ENCODE data around the gene TACC2.
"Not testable (repeated sequence)": the region's sequence is repeated elsewhere in the genome, so short reads cannot be mapped to it uniquely, and the experiment has no call there.

Gene TACC2

GRCh38 chr10:122023257-122023656 is 34.3 kb downstream of the TACC2 start:
- not testable (repeated sequence) for DNase-seq (ENCODE audit: low read depth)

- peak; percentile 75 for DNase-seq (ENCODE audit: low read depth)
Observed at GRCh38 chr10:122029499-122030199, 40.7 kb downstream of the TACC2 start.

- no peak for DNase-seq (ENCODE audit: low read depth)
Observed at GRCh38 chr10:122030200-122030552, 41.2 kb downstream of the TACC2 start.

- no peak for DNase-seq (ENCODE audit: low read depth)
Observed at GRCh38 chr10:122033224-122033926, 44.4 kb downstream of the TACC2 start.

- DNase-seq (ENCODE audit: low read depth), result peak; percentile 54
Observed at GRCh38 chr10:122034149-122034756, 45.3 kb downstream of the TACC2 start.

- no peak for DNase-seq (ENCODE audit: low read depth)
Observed at GRCh38 chr10:122040786-122041185, 51.8 kb downstream of the TACC2 start.

GRCh38 chr10:122042836-122043235 is 53.9 kb downstream of the TACC2 start:
- DNase-seq (ENCODE audit: low read depth), result no peak

GRCh38 chr10:122044045-122044661 is 55.2 kb downstream of the TACC2 start:
- peak; percentile 62 for DNase-seq (ENCODE audit: low read depth)

- peak; percentile 87 for DNase-seq (ENCODE audit: low read depth)
Observed at GRCh38 chr10:122044713-122045112, 55.8 kb downstream of the TACC2 start.

- DNase-seq (ENCODE audit: low read depth), result no peak
Observed at GRCh38 chr10:122045212-122045611, 56.2 kb downstream of the TACC2 start.

- DNase-seq (ENCODE audit: low read depth), result no peak
Observed at GRCh38 chr10:122047560-122047959, 58.6 kb downstream of the TACC2 start.

- no peak for DNase-seq (ENCODE audit: low read depth)
Observed at GRCh38 chr10:122049076-122049475, 60.1 kb downstream of the TACC2 start.

GRCh38 chr10:122050311-122050710 is 61.3 kb downstream of the TACC2 start:
- DNase-seq (ENCODE audit: low read depth), result no peak

- DNase-seq (ENCODE audit: low read depth), result no peak
Observed at GRCh38 chr10:122050811-122051210, 61.8 kb downstream of the TACC2 start.

GRCh38 chr10:122051609-122052385 is 62.8 kb downstream of the TACC2 start:
- peak; percentile 87 for DNase-seq (ENCODE audit: low read depth)

- DNase-seq (ENCODE audit: low read depth), result no peak
Observed at GRCh38 chr10:122052701-122053100, 63.7 kb downstream of the TACC2 start.

- no peak for DNase-seq (ENCODE audit: low read depth)
Observed at GRCh38 chr10:122053314-122053713, 64.4 kb downstream of the TACC2 start.

- DNase-seq (ENCODE audit: low read depth), result peak; percentile 48
Observed at GRCh38 chr10:122054048-122055025, 65.4 kb downstream of the TACC2 start.

GRCh38 chr10:122055252-122055651 is 66.3 kb downstream of the TACC2 start:
- no peak for DNase-seq (ENCODE audit: low read depth)

- no peak for DNase-seq (ENCODE audit: low read depth)
Observed at GRCh38 chr10:122056431-122057094, 67.6 kb downstream of the TACC2 start.
